GM18507 (cell line): ENCODE results near the gene PFDN2.

Experiments
- DNase-seq: peaks from one replicate; pipeline ENCODE4 v3.0.0; 2011; ENCODE audit warnings: low read depth; ENCODE audit not compliant: insufficient read length; ENCODE audit errors: extremely low spot score
- FAIRE-seq: peaks from 2 replicates; lab custom pipeline; 2011; peaks lifted over from hg19 to GRCh38; lab: Jason Lieb, UNC

PFDN2 gene, protein sequence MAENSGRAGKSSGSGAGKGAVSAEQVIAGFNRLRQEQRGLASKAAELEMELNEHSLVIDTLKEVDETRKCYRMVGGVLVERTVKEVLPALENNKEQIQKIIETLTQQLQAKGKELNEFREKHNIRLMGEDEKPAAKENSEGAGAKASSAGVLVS

GRCh38 chr1:161117759-161118581 is at the start of gene PFDN2, which contains the start of gene NIT1:
Gene PFDN2 (minus strand): TSS chr1:161118037. CDS start chr1:161118026, 11 bp downstream.
Gene NIT1 (plus strand): TSS chr1:161118105. CDS start chr1:161118177, 72 bp downstream.
- FAIRE-seq (peak; percentile 79), DNase-seq (peak; percentile 87)

GRCh38 chr1:161166669-161167548 is 49.1 kb upstream of the PFDN2 start:
- DNase-seq (no peak), FAIRE-seq (no peak)

DNA sequence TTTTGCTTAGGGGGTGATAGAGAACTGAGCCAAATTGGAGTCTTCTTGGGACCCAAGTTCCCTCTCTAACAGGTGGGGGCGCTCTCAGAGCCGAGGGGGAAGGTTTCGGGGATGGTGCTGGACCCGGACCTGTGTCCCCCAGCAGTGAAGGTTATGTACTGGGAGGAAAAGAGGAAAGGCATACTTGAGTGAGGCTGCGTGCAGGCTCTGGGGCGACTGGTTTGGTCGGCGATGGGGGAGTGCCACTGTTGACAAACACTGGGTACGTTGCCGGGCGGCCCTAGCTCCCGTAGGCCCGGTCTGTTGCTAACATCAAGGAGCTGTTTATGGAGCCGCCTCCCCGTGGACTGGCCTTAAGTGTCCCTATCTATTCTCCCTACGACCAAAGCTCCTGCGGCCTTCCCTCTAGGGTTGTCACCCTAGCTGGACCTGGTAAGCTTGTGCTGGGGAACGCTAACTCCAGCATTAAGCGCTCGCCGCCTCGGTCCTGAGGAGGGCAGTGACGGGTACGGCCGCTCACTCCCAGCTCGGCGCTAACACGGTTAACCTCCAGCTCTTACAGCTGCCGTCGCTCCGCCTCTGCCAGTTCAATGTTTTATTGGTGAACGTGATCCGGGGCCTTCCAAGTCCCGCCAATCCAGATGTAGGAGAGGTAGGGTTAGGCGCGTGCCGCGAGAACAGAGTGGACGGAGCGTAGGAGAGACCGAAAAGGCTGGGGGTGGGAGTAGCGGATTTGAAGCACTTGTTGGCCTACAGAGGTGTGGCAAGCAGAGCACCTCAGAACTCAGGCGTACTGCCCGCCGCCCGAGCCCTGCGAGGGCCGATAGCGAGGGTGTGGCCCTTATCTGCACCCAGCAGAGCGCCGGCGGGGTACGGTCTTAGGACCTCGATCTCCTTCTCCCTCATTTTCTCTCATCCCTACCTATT is 48.2 kb upstream of the PFDN2 start, which contains the start of gene PPOX:
PPOX (plus strand) TSS at position 685 of the 927 bp plus-strand sequence. CDS start 422 bp downstream, outside the sequence.
- FAIRE-seq = peak; percentile 98

DNA sequence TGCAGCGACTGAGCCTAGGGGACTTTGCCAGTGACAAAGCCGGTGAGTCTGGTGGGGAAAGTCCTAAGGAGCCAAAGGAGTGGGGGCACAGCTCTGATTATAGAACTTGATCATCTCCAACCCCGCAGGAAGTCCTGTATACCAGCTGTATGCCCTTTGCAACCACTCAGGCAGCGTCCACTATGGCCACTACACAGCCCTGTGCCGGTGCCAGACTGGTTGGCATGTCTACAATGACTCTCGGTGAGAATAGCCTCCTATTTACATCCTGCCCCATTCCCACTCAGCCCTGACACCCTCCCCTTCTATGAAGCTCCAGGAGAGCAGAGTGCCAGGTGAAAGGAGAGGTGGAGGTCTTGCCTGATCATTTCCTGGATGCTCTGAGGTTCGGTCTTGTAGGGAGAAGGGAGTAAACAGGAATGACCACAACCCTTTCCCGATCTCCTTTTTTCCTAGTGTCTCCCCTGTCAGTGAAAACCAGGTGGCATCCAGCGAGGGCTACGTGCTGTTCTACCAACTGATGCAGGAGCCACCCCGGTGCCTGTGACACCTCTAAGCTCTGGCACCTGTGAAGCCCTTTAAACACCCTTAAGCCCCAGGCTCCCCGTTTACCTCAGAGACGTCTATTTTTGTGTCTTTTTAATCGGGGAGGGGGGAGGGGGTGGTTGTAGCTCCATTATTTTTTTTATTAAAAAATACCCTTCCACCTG is 47.2 kb upstream of the PFDN2 start:
- FAIRE-seq (no peak), DNase-seq (no peak)

More for the DNA sequence above, 48.2 kb upstream of the PFDN2 start, which contains the start of gene PPOX:
- DNase-seq = peak; percentile 79

GRCh38 chr1:161163793-161164192 is 46.0 kb upstream of the PFDN2 start:
- FAIRE-seq (no peak), DNase-seq (no peak)

GRCh38 chr1:161162806-161163205 is 45.0 kb upstream of the PFDN2 start:
- DNase-seq (no peak), FAIRE-seq (no peak)

DNA sequence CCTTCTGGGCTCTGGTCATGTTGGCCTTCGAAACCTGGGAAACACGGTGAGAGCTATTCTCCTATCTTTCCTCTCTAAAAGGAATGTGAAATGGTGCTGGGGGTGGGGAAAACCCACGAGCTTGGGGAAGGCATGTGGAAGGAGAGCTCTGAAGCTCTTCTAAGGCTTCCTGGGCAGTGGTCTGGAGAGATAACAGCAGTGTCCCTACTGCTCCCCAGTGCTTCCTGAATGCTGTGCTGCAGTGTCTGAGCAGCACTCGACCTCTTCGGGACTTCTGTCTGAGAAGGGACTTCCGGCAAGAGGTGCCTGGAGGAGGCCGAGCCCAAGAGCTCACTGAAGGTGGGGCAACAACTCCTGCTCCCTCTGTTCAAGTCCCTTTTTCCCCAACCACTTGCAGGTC is 44.2 kb upstream of the PFDN2 start:
- no peak for DNase-seq
- FAIRE-seq = no peak

GRCh38 chr1:161161652-161162051 is 43.8 kb upstream of the PFDN2 start:
- FAIRE-seq = no peak

GRCh38 chr1:161160671-161161145 is 42.9 kb upstream of the PFDN2 start:
- DNase-seq (no peak), FAIRE-seq (no peak)

More at GRCh38 chr1:161161652-161162051, 43.8 kb upstream of the PFDN2 start:
- no peak for DNase-seq

DNA sequence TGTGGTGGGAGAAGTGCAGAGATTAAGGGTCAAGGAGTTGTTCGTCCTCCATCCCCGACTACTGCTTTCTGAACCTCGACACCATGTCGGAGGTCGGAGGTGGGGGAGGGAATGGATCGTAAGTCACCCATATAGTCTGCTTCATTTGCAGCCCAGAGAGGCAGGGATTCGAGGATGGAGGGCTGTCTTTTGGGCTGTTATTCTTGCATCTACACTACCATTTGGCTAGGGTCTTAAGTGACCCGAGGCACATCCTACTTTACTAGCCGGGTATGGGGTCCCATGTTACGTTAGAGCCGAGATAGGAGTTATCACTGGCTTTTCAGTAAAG is 42.0 kb upstream of the PFDN2 start:
- no peak for FAIRE-seq
- DNase-seq = no peak

DNA sequence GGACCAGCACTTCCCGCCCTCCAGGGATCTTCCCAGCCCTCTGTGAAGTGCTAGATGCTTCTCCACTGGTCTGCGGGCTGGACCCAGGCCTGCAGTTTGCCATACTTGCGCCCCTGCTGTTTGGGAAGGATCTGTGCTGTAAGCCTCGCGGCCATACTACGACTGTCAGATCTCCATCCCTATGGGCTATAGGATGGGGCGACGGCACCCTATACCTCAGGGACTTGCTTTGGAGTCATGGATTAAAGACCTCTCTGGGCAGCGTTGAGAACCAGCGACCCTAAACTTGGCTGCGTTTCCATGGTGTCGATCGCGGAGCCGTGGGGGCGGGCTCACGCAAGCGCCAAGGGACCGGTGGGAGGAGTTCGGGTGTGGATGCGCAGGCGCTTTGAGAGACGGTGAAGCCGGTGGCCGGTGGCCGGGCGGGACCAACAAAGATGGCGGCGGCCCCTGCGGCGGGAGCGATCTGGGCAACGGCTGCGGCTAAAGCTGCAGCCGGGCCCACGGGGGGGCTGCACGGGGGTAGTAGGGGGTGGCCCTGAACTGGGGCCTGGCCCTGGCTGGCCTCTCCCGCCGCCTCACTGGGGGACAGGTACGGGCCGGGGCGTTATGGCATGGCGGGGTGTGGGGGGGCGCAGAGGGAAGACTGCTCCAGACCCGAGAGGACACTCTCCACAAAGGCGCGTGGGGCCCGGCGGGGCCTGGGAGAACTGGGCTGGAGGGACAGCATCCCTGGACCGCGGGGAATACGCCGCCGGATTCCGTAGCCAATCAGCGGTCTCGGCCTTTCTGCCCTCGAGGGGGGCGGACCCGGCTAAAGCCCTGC is 41.5 kb upstream of the PFDN2 start, which contains the start of gene USP21:
USP21 (plus strand) TSS at position 414 of the 826 bp plus-strand sequence. CDS start 1,141 bp downstream, outside the sequence.
- peak; percentile 91 for DNase-seq

GRCh38 chr1:161158316-161159010 is 40.6 kb upstream of the PFDN2 start:
- DNase-seq (no peak), FAIRE-seq (no peak)

More for the DNA sequence above, 41.5 kb upstream of the PFDN2 start, which contains the start of gene USP21:
- peak; percentile 81 for FAIRE-seq

- DNase-seq (no peak), FAIRE-seq (no peak)
Observed at GRCh38 chr1:161157867-161158266, 40.0 kb upstream of the PFDN2 start.

DNA sequence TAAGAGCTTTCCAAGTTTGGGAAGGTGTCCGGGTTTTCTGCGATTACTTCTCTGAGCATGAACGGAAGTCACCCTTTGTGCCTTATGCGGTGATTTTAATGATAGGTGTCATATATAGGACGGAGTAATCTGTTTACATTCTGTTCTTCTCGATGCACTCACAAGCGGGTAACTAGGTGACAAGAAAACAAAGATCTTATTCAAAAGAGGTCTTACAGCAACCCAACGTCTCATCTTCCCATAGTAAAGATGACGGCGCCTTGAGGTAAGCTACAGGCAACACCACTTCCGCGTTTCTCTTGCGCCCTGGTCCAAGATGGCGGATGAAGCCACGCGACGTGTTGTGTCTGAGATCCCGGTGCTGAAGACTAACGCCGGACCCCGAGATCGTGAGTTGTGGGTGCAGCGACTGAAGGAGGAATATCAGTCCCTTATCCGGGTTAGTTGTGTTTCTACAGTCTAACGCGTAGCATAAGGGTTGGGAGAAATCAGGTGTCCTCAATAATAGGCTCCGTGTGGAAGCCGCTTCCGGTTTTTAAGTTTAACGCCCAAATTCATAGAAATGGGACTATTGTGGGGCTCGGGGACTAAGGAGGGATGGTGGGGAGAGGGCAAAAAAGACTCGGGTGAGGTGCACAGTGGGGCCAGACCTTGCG is 36.0 kb upstream of the PFDN2 start, which contains the start of gene UFC1:
UFC1 (plus strand) TSS at position 297 of the 656 bp plus-strand sequence; CDS start at position 317, 20 bp downstream.
- FAIRE-seq = peak; percentile 90
- peak; percentile 75 for DNase-seq

- DNase-seq (no peak), FAIRE-seq (no peak)
Observed at GRCh38 chr1:161153176-161153575, 35.3 kb upstream of the PFDN2 start.

GRCh38 chr1:161145832-161146231 is 28.0 kb upstream of the PFDN2 start:
- DNase-seq = no peak
- FAIRE-seq = no peak
